HPDE6-E6E7 (cell line): Measurements from ENCODE around the gene ADPRM.
"Not testable (repeated sequence)": the region's sequence is repeated elsewhere in the genome, so short reads cannot be mapped to it uniquely, and the experiment has no call there.

Experiments
- DNase-seq: peaks from one replicate; pipeline ENCODE4 v3.0.0; 2011; ENCODE audit warnings: missing footprints; ENCODE audit errors: extremely low spot score

ADPRM gene

GRCh38 chr17:10697092-10698081 lies at the start of gene ADPRM, which contains the start of gene SCO1:
Gene ADPRM (plus strand): TSS chr17:10697594. CDS start chr17:10704927, 7,333 bp downstream.
Gene SCO1 (minus strand): TSS chr17:10697533. CDS start chr17:10697507, 26 bp downstream.
- peak; percentile 79 for DNase-seq

- DNase-seq, result no peak
These were observed 49.0 kb upstream of the ADPRM start for GRCh38 chr17:10648381-10648780.

- no peak for DNase-seq
These were observed 48.4 kb upstream of the ADPRM start for GRCh38 chr17:10648956-10649355.

GRCh38 chr17:10649602-10650001 lies 47.8 kb upstream of the ADPRM start:
- DNase-seq, result no peak

GRCh38 chr17:10651927-10652326 lies 45.5 kb upstream of the ADPRM start:
- DNase-seq, result no peak

GRCh38 chr17:10652984-10653659 lies 44.3 kb upstream of the ADPRM start:
- DNase-seq, result no peak

GRCh38 chr17:10653987-10654386 lies 43.4 kb upstream of the ADPRM start:
- DNase-seq, result no peak

- no peak for DNase-seq
These were observed 40.2 kb upstream of the ADPRM start, which contains the start of gene MYH3 for GRCh38 chr17:10657148-10657547. Gene MYH3 (minus strand): TSS chr17:10657309. CDS start chr17:10655064, 2,245 bp downstream.

GRCh38 chr17:10657879-10658278 lies 39.5 kb upstream of the ADPRM start:
- no peak for DNase-seq

- no peak for DNase-seq
These were observed 36.0 kb upstream of the ADPRM start for GRCh38 chr17:10661437-10661836.

- DNase-seq, result no peak
These were observed 34.2 kb upstream of the ADPRM start for GRCh38 chr17:10663231-10663630.

- no peak for DNase-seq
These were observed 32.8 kb upstream of the ADPRM start for GRCh38 chr17:10664571-10664970.

GRCh38 chr17:10666906-10667305 lies 30.5 kb upstream of the ADPRM start:
- no peak for DNase-seq

GRCh38 chr17:10668775-10669174 lies 28.6 kb upstream of the ADPRM start:
- no peak for DNase-seq

GRCh38 chr17:10673312-10673711 lies 24.1 kb upstream of the ADPRM start:
- DNase-seq, result no peak

- DNase-seq, result no peak
These were observed 22.7 kb upstream of the ADPRM start for GRCh38 chr17:10674704-10675103.

GRCh38 chr17:10681866-10682446 lies 15.4 kb upstream of the ADPRM start:
- no peak for DNase-seq

- no peak for DNase-seq
These were observed 13.5 kb upstream of the ADPRM start for GRCh38 chr17:10683853-10684252.

- no peak for DNase-seq
These were observed 9.9 kb upstream of the ADPRM start for GRCh38 chr17:10687499-10687898.

- not testable (repeated sequence) for DNase-seq
These were observed 1.5 kb upstream of the ADPRM start for GRCh38 chr17:10695875-10696407.

- no peak for DNase-seq
These were observed 863 bp downstream of the ADPRM start for GRCh38 chr17:10698096-10698818.
